Cerebellar nuclear complex (tissue), 1 donor: ENCODE measurements around the gene GFY.
A peak's percentile ranks its signal among the peaks of the same experiment; 100 is the strongest.

Experiments
- DNase-seq, 2 experiments: peaks; one replicate each; lab custom pipeline; 2025; lab: John Stamatoyannopoulos, UW

Gene GFY

GRCh38 chr19:49408816-49409440 is 16.3 kb upstream of the GFY start:
- DNase-seq, result no peak

- DNase-seq, result no peak
Observed at GRCh38 chr19:49409441-49410029, 15.7 kb upstream of the GFY start.

GRCh38 chr19:49411681-49412326 is 13.4 kb upstream of the GFY start:
- no peak for DNase-seq

- DNase-seq, result no peak
Observed at GRCh38 chr19:49413348-49413747, 11.8 kb upstream of the GFY start.

- no peak for DNase-seq
Observed at GRCh38 chr19:49414256-49414655, 10.9 kb upstream of the GFY start.

GRCh38 chr19:49415102-49415809 is 9.9 kb upstream of the GFY start:
- no peak for DNase-seq

GRCh38 chr19:49415810-49416200 is 9.4 kb upstream of the GFY start:
- no peak for DNase-seq

GRCh38 chr19:49417088-49417487 is 8.1 kb upstream of the GFY start:
- no peak for DNase-seq

- DNase-seq, result no peak
Observed at GRCh38 chr19:49418511-49418910, 6.7 kb upstream of the GFY start.

GRCh38 chr19:49419173-49419572 is 6.0 kb upstream of the GFY start:
- no peak for DNase-seq

GRCh38 chr19:49420227-49420626 is 5.0 kb upstream of the GFY start:
- DNase-seq, result no peak

- DNase-seq, result peak in 1 of 2 experiments; percentile 80
Observed at GRCh38 chr19:49421039-49421877, 3.9 kb upstream of the GFY start.

GRCh38 chr19:49421878-49422202 is 3.3 kb upstream of the GFY start:
- DNase-seq, result no peak

- DNase-seq, result peak in 1 of 2 experiments; percentile 25
Observed at GRCh38 chr19:49422407-49423070, 2.6 kb upstream of the GFY start.

- no peak for DNase-seq
Observed at GRCh38 chr19:49423071-49423984, 1.9 kb upstream of the GFY start, which contains the start of gene PTH2. TSS of gene PTH2 (minus strand) at chr19:49423441. CDS start at chr19:49423339, 102 bp downstream.

GRCh38 chr19:49423985-49424303 is 1.2 kb upstream of the GFY start:
- no peak for DNase-seq

- no peak for DNase-seq
Observed at GRCh38 chr19:49425922-49426592, 869 bp downstream of the GFY start.

GRCh38 chr19:49427339-49427738 is 2.2 kb downstream of the GFY start:
- no peak for DNase-seq

GRCh38 chr19:49427855-49428546 is 2.8 kb downstream of the GFY start:
- no peak for DNase-seq
